SU-DHL-6 (cell line): ENCODE results near the gene PTPN13.

Source experiments
- EZH2phosphoT487 ChIP-seq: fragments of 200-600 bp; sonication (generic), shearing (Covaris generic); conservative IDR thresholded peaks from 2 replicates; pipeline ENCODE4 v1.6.1; 2018; ENCODE audit warnings: mild to moderate bottlenecking, antibody characterized with exemption, low read length, moderate library complexity, mixed read lengths
- TF ChIP-seq, protein P1 (sequence below): fragments of 200-600 bp; sonication (generic); IDR thresholded peaks from one replicate; pipeline ENCODE4 v1.5.1; 2017; ENCODE audit warnings: antibody characterized with exemption, mild to moderate bottlenecking, low read length, moderate library complexity; ENCODE audit not compliant: insufficient read depth, poor library complexity, severe bottlenecking

DNA sequence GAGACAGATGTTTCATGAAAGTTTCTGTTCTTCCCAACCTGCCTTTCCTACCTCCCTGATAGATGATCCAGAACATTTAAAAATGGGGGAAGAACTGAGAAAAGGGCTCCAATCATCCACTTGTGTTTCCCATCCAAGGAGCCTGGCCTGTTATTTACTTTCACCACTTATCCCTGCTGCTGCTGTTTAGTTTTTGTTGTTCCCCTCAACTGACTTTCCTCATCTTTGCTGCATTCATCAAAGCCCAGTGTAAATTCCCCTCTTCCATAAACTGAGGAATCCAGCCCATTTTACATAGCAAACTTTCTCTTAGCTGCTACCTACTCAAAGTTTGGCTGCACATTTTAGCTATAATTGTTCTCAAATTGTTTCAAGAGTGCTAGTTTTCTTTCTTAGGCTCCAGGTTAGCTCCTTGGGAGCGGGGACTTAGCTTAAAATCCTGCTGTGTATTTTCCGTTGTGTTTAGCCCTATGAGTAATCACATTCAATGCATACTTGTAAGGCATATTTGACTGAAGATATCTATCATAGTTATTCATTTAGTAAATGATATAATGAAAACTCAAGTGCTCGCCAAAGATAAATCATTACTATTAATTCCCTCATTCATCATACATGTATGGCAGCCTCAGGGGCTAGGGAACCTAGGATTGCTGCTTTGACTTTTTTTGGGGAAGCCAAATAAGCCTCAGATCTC lies 1.4 kb upstream of the PTPN13 start:
- no peak for TF ChIP-seq EZH2phosphoT487
- TF ChIP-seq, protein P1, sequence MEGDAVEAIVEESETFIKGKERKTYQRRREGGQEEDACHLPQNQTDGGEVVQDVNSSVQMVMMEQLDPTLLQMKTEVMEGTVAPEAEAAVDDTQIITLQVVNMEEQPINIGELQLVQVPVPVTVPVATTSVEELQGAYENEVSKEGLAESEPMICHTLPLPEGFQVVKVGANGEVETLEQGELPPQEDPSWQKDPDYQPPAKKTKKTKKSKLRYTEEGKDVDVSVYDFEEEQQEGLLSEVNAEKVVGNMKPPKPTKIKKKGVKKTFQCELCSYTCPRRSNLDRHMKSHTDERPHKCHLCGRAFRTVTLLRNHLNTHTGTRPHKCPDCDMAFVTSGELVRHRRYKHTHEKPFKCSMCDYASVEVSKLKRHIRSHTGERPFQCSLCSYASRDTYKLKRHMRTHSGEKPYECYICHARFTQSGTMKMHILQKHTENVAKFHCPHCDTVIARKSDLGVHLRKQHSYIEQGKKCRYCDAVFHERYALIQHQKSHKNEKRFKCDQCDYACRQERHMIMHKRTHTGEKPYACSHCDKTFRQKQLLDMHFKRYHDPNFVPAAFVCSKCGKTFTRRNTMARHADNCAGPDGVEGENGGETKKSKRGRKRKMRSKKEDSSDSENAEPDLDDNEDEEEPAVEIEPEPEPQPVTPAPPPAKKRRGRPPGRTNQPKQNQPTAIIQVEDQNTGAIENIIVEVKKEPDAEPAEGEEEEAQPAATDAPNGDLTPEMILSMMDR: no peak
